MM.1S (cell line): ENCODE measurements around the gene TMED8.

ENCODE experiments used
- DNase-seq: peaks from one replicate; pipeline ENCODE4 v3.0.0-alpha.2; 2015
- H2AFZ ChIP-seq: fragments of 300-600 bp; sonication (generic); 2 replicates; pipeline ENCODE4 v1.6.0; 2016; ENCODE audit warnings: antibody characterized with exemption, low read length
- H3F3A ChIP-seq: fragments of 300-600 bp; sonication (generic); 2 replicates; pipeline ENCODE4 v1.6.1; 2016; ENCODE audit warnings: mild to moderate bottlenecking, antibody characterized with exemption, low read length, moderate library complexity, mixed read lengths; ENCODE audit not compliant: insufficient read depth
- H3K27ac ChIP-seq: fragments of 300-600 bp; sonication (generic); 2 replicates; pipeline ENCODE4 v1.5.1; 2016; ENCODE audit warnings: mild to moderate bottlenecking, low read length
- H3K27me3 ChIP-seq: fragments of 300-600 bp; sonication (generic); replicated peaks from 2 replicates; pipeline ENCODE4 v1.6.0; 2016; ENCODE audit warnings: low read length; ENCODE audit not compliant: insufficient read depth
- H3K36me3 ChIP-seq: fragments of 300-600 bp; sonication (generic); replicated peaks from 2 replicates; pipeline ENCODE4 v1.6.1; 2016; ENCODE audit warnings: mild to moderate bottlenecking, low read length, mixed read lengths; ENCODE audit not compliant: insufficient read depth
- H3K4me1 ChIP-seq: fragments of 300-600 bp; sonication (generic); 2 replicates; pipeline ENCODE4 v1.6.1; 2016; ENCODE audit warnings: low read length, mixed read lengths
- H3K4me2 ChIP-seq: fragments of 300-600 bp; sonication (generic); 2 replicates; pipeline ENCODE4 v1.6.0; 2016; ENCODE audit warnings: low read depth, low read length
- H3K4me3 ChIP-seq: fragments of 300-600 bp; sonication (generic); 2 replicates; pipeline ENCODE4 v1.5.1; 2016; ENCODE audit warnings: low read length, mixed read lengths
- H3K79me2 ChIP-seq: fragments of 300-600 bp; sonication (generic); 2 replicates; pipeline ENCODE4 v1.6.1; 2016; ENCODE audit warnings: mixed run types, low read length, mixed read lengths
- H3K9ac ChIP-seq: fragments of 300-600 bp; sonication (generic); 2 replicates; pipeline ENCODE4 v1.6.1; 2016; ENCODE audit warnings: low read length, mixed read lengths
- H3K9me2 ChIP-seq: fragments of 300-600 bp; sonication (generic); replicated peaks from 2 replicates; pipeline ENCODE4 v1.6.1; 2016; ENCODE audit warnings: mild to moderate bottlenecking, low read length, mixed read lengths; ENCODE audit not compliant: insufficient read depth
- H3K9me3 ChIP-seq: fragments of 300-600 bp; sonication (generic); replicated peaks from 2 replicates; pipeline ENCODE4 v1.6.1; 2016; ENCODE audit warnings: mild to moderate bottlenecking, low read length, mixed read lengths; ENCODE audit not compliant: insufficient read depth
- H4K20me1 ChIP-seq: fragments of 300-600 bp; sonication (generic); 2 replicates; pipeline ENCODE4 v1.6.1; 2016; ENCODE audit warnings: mild to moderate bottlenecking, low read length, moderate library complexity, mixed read lengths; ENCODE audit not compliant: insufficient read depth
- EZH2 ChIP-seq: fragments of 300-600 bp; sonication (generic); optimal IDR thresholded peaks from 2 replicates; pipeline ENCODE3; 2017; ENCODE audit warnings: low read depth, mild to moderate bottlenecking, antibody characterized with exemption, low read length, mixed read lengths
- EZH2phosphoT487 ChIP-seq: fragments of 300-600 bp; sonication (generic); IDR thresholded peaks from 2 replicates; pipeline ENCODE4 v1.6.1; 2018; ENCODE audit warnings: antibody characterized with exemption, low read length
- TF ChIP-seq, protein P1 (sequence below): fragments of 300-600 bp; sonication (generic); IDR thresholded peaks from 2 replicates; pipeline ENCODE4 v1.5.1; 2016; ENCODE audit warnings: antibody characterized with exemption, low read length, mixed read lengths

The TMED8 gene

DNA sequence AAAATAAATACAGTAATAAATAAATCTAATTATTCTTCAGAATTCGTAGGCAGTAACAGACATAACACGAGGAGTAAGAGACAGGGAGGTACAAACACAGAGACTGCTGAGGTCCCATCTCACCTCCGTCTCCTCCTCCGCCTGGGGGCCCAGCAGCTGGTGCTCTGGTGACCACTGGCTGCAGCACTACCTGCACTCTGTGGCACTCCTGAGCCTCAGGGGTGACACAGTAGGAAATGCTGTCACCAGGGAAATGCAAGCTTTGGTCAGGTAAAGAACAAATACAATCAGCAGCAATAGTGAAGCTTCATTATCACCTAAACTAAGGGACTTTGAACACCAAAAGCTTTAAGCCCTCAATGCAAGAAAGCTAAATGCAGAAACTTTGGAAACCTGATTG lies 36.5 kb downstream of the TMED8 start:
- TF ChIP-seq EZH2phosphoT487 (no peak), EZH2 (no peak)
- TF ChIP-seq, protein P1, sequence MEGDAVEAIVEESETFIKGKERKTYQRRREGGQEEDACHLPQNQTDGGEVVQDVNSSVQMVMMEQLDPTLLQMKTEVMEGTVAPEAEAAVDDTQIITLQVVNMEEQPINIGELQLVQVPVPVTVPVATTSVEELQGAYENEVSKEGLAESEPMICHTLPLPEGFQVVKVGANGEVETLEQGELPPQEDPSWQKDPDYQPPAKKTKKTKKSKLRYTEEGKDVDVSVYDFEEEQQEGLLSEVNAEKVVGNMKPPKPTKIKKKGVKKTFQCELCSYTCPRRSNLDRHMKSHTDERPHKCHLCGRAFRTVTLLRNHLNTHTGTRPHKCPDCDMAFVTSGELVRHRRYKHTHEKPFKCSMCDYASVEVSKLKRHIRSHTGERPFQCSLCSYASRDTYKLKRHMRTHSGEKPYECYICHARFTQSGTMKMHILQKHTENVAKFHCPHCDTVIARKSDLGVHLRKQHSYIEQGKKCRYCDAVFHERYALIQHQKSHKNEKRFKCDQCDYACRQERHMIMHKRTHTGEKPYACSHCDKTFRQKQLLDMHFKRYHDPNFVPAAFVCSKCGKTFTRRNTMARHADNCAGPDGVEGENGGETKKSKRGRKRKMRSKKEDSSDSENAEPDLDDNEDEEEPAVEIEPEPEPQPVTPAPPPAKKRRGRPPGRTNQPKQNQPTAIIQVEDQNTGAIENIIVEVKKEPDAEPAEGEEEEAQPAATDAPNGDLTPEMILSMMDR = no peak
- no peaks in the 10 kb centered on the region for H3K79me2 ChIP-seq

DNA sequence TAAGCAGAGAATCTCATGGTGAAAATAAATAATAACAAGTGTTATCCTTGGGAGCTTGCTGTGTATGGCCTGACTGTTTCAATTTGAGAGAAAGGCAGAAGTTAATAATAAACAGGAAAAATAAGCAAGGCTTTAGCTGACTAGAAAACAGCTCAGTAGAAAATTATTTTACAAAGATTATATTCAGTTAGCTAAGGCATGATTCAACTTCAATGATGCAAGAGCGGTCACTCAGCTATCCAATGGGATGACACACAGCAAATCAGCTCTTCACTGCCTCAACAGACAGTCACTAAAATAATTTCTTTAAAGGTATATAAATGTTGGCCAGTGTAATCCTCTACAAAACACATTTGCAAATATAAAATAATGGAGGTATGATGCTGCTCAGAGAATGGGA lies 37.5 kb downstream of the TMED8 start:
- Histone ChIP-seq H3K9ac (no peak overlapping the region), H3K9me3 (no peaks in the 10 kb centered on the region), H2AFZ (no peak overlapping the region), H3K4me3 (no peak overlapping the region), H3K27ac (no peak overlapping the region), H4K20me1 (no peaks in the 10 kb centered on the region), H3K4me2 (no peak overlapping the region), H3K9me2 (no peaks in the 10 kb centered on the region), H3K79me2 (no peaks in the 10 kb centered on the region), H3K27me3 (no peaks in the 10 kb centered on the region), H3K36me3 (no peaks in the 10 kb centered on the region), H3F3A (no peaks in the 10 kb centered on the region), H3K4me1 (no peaks in the 10 kb centered on the region)
- DNase-seq = no peak
- no peak for TF ChIP-seq EZH2
- TF ChIP-seq, protein P1 = no peak
- no peak for TF ChIP-seq EZH2phosphoT487

More for the DNA sequence above, 36.5 kb downstream of the TMED8 start:
- Histone ChIP-seq H3K27ac (no peak overlapping the region), H3K4me3 (no peak overlapping the region), H2AFZ (no peak overlapping the region), H4K20me1 (no peaks in the 10 kb centered on the region), H3K36me3 (no peaks in the 10 kb centered on the region), H3K9ac (no peak overlapping the region), H3F3A (no peaks in the 10 kb centered on the region), H3K9me2 (no peaks in the 10 kb centered on the region), H3K4me1 (no peaks in the 10 kb centered on the region), H3K9me3 (no peaks in the 10 kb centered on the region), H3K4me2 (no peak overlapping the region), H3K27me3 (no peaks in the 10 kb centered on the region)
- no peak for DNase-seq

DNA sequence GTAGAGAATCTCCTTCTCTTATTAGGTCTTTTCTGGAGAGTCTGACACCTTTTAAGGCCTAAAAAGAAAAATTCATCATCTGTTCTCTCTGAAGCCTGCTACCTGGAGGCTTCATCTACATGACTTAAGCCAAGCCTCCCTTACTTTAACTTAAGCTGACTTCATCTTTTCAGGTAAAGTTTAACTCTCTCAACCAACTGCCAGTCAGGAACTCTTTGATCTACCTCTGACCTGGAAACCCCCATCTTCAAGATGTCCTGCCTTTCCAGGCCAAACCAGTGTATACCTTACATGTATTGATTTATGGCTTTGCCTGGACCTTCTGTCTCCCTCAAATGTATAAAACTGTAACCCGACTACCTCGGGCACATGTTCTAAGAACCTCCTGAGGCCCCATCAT lies 38.6 kb downstream of the TMED8 start:
- Histone ChIP-seq H4K20me1 (no peaks in the 10 kb centered on the region), H3K4me2 (no peak overlapping the region), H3K27me3 (no peaks in the 10 kb centered on the region), H3F3A (no peaks in the 10 kb centered on the region), H3K36me3 (no peaks in the 10 kb centered on the region), H3K9me3 (no peaks in the 10 kb centered on the region), H3K4me1 (no peaks in the 10 kb centered on the region), H3K79me2 (no peaks in the 10 kb centered on the region), H3K4me3 (no peak overlapping the region), H3K9ac (no peak overlapping the region), H2AFZ (no peak overlapping the region), H3K27ac (no peak overlapping the region), H3K9me2 (no peaks in the 10 kb centered on the region)
- no peak for DNase-seq
- TF ChIP-seq, protein P1 = no peak
- no peak for TF ChIP-seq EZH2phosphoT487
- TF ChIP-seq EZH2 = no peak
